HT-29 (cell line): ENCODE measurements around the gene ATP2B2. TPM values are rescaled to one million over a fixed set of nuclear protein-coding genes. Genes with fewer than 3 reads are reported as not detected.

Source experiments
- DNase-seq: peaks from one replicate; pipeline ENCODE4 v3.0.0-alpha.2; 2015; ENCODE audit warnings: low spot score
- small RNA-seq: library from RNA; depleted of rRNA; stranded (forward); fragments of <200 nt; gene quantifications from one replicate; pipeline ENCODE3, GENCODE V24; 2014
- total RNA-seq: library from RNA; depleted of rRNA; stranded (reverse); fragments of >200 nt; shearing (Covaris generic); gene quantifications from 2 replicates; pipeline ENCODE4 v1.2.3, GENCODE V29; 2014; rRNA removed

ATP2B2 gene
- total RNA-seq, 1 experiment from 2014 or later: not detected

DNA sequence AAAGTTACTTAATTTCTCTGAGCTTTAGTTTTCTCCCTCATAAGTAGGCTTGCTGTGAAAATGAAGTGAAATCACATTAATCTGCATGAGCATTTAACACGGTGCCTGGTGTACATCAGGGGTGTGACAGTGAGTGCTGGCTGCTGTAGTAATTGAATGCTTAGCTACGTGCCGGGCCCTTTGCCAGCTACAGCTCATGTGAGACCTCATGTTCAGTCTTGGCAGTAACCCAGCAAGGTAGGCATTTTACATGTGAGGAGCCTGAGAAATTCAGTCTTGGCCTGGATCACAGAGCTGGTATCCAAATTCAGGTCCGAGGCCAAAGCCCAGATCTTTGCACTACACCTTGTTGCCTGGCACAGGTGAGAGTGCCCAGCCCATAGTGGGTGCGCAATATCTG is 221.7 kb downstream of the ATP2B2 start:
- no peak for DNase-seq

DNA sequence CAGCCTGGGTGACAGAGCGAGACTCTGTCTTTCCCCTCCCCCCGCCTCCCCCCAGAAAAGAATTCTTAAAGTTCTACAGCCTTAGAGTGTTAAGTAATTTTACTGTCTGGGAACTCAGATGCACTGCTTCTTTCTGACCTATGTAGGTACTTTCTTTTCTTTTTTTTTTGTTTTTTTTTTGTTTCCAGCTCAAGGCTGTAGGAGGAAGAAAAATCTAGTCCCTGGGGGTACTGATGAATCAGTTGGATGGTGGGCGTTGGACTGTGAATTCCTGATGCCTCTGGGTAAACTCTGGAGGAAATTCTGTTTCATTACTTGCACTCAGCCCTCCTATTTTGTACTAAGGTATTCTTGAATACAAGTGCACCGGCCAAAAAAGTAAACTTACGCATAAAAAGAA is 223.4 kb downstream of the ATP2B2 start:
- no peak for DNase-seq

DNA sequence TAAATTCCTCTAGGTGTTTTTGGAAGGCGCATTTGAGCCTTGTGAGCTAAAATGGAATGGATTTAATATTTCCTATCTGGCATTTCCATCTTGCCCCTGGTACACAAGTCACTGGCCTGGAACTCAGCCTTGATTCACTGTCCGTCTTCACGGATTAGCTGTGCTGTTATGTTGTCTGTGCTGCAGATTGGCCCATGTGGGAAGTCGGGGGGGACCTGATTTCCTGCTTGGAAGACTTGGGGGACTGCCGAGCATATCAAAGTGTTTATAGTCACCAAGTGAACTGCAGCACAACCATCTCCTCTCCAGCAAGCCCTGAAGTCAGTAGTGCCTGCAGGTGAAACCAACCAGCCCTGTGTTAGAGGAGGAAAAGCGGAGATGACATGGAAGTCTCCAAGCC is 224.8 kb downstream of the ATP2B2 start:
- DNase-seq: no peak

DNA sequence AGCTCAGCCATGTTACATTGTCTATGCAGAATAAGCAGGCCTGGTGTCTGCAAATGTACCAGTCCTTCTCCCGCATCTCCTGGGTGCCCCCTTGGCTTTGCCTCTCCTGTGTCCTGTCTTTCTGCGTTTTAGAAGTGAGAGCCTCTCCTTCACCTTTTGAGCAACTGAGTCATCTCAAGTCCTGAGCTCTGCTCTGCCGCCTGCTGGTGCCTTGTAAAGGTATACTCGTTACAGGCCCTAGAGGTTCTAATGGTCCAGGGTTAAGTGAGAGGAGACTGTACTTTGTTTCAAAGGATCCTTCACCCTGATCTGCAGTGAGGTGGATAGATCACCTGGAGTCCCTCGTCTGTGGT is 225.2 kb downstream of the ATP2B2 start:
- DNase-seq: no peak

DNA sequence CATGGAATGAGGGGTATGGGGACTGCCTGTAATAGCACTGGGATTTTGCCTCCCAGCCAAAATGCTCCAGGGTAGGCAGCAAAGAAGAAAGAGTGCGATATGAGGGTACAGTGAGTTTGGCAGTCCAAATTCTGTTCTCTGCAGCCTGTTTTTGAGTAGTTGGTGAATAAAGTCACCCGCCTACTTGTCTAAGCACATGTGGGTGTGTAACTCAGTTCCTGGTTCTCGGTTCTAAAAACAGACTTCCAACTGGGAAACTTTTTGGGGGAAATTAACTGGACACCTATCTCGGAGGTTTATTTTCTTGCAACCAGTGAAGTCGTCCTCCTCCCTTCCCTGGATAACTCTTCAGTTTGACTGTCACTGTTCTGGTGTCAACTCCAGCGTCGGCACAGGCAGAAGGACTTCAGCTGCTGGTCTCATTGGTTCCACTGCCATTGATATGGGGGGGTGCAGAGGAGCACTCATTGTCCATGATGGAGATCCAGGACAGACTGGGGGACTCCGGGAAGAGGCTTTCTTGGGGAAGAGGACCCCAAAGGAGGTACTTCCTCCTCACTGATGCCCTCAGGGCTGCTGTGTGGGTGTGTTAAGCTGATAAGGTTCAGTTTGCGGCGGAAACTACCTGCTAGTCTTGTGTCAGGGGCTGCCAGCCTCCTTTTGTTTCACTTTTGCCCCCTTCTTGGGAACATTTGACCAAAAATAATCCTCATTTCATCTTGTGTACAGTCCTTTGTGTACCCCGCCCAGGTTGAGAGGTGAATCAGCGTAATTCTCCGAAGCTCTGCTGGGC is 225.8 kb downstream of the ATP2B2 start:
- DNase-seq: no peak

DNA sequence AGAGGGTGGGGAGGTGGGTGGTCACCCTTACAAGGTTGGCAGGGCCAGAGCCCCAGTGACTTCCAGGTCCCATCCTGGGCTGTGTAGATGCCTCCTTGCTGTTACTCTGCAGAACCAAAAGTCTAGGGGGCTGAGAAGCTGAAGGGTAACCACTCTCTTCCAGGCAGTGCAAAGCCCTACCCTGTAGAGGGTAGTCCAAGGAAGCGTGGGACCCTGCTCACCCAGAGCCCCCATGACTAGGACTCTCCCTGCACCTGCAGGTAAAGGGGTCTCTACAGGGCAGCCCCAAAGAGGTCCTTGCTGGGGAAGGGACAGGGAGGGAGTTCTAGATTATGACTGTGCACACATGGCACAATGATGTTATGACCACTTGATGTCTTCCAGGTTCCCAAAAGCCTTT is 226.9 kb downstream of the ATP2B2 start:
- DNase-seq: no peak

DNA sequence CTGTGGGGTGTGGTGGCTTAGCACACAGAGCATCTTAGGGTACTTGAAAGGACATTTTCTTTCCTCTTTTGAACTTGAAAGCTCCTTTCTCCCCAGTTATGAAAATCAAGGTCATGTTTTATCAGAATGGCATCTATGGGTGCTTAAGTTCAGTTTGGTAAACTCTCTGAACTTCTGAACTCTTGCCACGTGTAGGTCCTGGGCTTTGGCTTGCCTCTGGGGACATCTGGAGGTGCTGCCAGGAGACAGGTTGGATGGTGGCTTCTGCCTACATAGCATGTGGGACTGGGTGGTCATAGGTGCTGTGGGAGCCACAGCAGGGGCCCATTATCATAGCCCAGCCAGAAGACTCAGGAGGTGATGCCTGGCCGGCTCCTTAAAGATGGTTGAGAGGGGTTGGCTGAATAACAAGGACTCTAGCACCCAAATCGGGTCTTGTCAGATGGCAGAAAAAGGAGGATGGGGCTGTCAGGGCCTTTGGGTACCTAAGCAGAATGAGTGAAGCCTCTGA is 228.2 kb downstream of the ATP2B2 start:
- DNase-seq: no peak

DNA sequence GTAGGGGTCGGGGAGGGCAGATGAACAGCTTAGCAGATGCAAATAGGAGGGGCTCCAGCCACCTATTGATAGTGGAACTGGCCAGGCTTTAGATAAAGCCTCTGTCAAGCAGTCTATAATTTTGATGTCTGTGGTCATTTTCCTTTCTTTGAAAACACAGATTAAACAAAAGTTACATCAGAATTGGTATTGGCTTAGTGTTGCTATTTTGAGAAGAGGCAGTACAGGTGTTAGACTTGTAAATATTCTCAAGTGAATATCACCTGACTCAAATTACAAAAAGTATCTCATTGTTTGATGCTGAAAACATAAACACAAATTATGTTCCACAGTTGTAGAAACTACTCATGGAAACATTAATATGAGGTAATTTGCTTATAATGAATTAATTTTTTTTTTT is 230.8 kb downstream of the ATP2B2 start:
- DNase-seq: no peak

Small RNA genes lying within 50 kb of the gene (small RNA-seq; reads per million reads assigned to genes)
- gene MIR378B (not detected), gene MIR885 (not detected), gene RF02126 (not detected)

Other genes starting within 250 kb of the ATP2B2 start
- not detected in 2 replicates for gene GHRL, start 212.6 kb downstream of the ATP2B2 start, total RNA-seq
- gene SEC13, start 184.5 kb downstream of the ATP2B2 start, total RNA-seq: 152 and 162 TPM in 2 replicates